ENCODE measurements around the gene CLDND1. TPM values are rescaled to one million over a fixed set of nuclear protein-coding genes. Genes with fewer than 3 reads are reported as not detected.

The CLDND1 gene
- total RNA-seq, 1 experiment from 2014 or later, result 80.6 TPM

DNA sequence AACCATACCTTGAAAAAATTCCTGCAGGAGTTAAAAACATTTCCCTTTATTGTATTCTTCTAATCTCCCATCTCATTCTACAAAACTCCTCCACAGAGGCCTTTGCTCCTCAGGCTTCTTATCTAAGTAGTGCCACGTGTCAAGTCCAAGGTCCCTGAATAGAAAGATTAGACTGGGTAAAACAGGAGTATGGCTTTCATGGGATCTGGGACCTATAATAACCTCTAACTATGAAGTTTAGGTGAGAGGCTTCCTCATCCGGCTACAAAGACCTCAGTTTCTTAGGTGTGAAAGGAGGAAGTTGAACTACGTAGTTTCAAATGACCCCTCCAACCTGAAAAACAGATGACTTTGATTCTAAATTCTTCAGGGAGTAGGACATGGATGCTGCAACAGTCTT, 29.1 kb upstream of the CLDND1 start (continued):
- no peak for TF ChIP-seq ZNF317 (CRISPR knock-in tag; IDR thresholded peaks at IDR 0.05; ENCODE audit: borderline replicate concordance, low read depth)

DNA sequence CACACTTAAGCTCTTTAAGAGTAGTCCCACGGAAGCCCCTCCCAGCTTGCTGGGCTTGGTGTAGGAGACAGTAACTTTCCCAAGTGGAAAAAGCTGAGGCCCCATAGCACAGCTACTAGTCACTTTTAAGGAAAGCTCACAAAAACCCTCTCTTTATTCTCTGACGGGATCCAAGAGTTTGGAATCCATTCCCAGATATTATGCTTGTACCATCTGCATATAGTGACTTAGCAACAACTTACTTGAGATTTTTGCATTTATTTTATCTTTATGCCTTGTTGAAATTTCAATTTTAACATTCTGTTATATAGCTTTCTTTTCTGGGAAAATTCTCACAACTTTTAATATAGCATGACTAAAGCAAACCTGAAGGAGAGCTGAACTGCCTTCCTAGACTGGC, 28.5 kb upstream of the CLDND1 start:
- ATAC-seq (no peak), DNase-seq (ENCODE audit: low spot score) (no peak)
- H3K4me1 Mint-ChIP-seq, result peaks cover 5% of the 10 kb centered on the region; the same call in 1 of the 2 replicates
- CTCF ChIA-PET, result no interaction called here
- no peaks in the 10 kb centered on the region for H3K36me3 Mint-ChIP-seq
- no peaks in the 10 kb centered on the region for H3K27me3 Mint-ChIP-seq (ENCODE audit: low read depth)
- POLR2A ChIA-PET, result no interaction called here
- no peaks in the 10 kb centered on the region for H3K9me3 Mint-ChIP-seq
- no peak overlapping the region for H3K27ac Mint-ChIP-seq
- TF ChIP-seq SOX15 (CRISPR knock-in tag; IDR thresholded peaks at IDR 0.05) (no peak), NR2C2 (CRISPR knock-in tag; IDR thresholded peaks at IDR 0.05) (no peak), CREM (CRISPR knock-in tag; IDR thresholded peaks at IDR 0.05) (no peak)
- TF ChIP-seq, protein P1, sequence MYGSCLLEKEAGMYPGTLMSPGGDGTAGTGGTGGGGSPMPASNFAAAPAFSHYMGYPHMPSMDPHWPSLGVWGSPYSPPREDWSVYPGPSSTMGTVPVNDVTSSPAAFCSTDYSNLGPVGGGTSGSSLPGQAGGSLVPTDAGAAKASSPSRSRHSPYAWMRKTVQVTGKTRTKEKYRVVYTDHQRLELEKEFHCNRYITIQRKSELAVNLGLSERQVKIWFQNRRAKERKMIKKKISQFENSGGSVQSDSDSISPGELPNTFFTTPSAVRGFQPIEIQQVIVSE (CRISPR knock-in tag; IDR thresholded peaks at IDR 0.05; ENCODE audit: borderline replicate concordance), result no peak
- TF ChIP-seq, protein P2, sequence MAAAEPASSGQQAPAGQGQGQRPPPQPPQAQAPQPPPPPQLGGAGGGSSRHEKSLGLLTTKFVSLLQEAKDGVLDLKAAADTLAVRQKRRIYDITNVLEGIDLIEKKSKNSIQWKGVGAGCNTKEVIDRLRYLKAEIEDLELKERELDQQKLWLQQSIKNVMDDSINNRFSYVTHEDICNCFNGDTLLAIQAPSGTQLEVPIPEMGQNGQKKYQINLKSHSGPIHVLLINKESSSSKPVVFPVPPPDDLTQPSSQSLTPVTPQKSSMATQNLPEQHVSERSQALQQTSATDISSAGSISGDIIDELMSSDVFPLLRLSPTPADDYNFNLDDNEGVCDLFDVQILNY (CRISPR knock-in tag; IDR thresholded peaks at IDR 0.05), result no peak
- no peak overlapping the region for H3K4me3 Mint-ChIP-seq

DNA sequence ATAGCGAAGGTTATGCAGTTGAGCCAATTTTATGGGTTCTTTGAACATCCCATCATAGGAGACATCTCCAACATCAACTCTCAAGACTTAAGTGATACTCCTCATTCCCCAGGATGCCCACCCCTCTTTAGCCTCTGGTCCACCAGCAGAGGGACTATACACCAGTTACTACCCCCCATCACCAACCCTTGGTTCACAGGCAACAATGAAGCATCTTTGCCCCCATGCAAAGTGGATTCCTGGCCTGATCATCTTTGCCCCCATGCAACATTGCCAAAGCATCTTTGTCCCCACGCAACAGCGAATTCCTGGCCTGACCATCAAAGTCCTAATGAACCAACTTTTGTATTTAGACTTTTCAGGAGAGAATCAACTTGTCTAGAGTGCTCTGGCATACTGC, 28.1 kb upstream of the CLDND1 start:
- DNase-seq (ENCODE audit: low spot score), result no peak
- no peak for TF ChIP-seq ZNF671 (CRISPR knock-in tag; IDR thresholded peaks at IDR 0.05)
- TF ChIP-seq CREM (CRISPR knock-in tag; IDR thresholded peaks at IDR 0.05), result no peak
- no peaks in the 10 kb centered on the region for H3K36me3 Mint-ChIP-seq
- H3K27ac Mint-ChIP-seq, result no peak overlapping the region
- no peak overlapping the region for H3K4me3 Mint-ChIP-seq
- ChIA-PET POLR2A (no interaction called here), CTCF (no interaction called here)
- ATAC-seq, result no peak
- H3K9me3 Mint-ChIP-seq, result no peaks in the 10 kb centered on the region
- H3K27me3 Mint-ChIP-seq (ENCODE audit: low read depth), result no peaks in the 10 kb centered on the region
- peaks cover 5% of the 10 kb centered on the region; the same call in 1 of the 2 replicates for H3K4me1 Mint-ChIP-seq

DNA sequence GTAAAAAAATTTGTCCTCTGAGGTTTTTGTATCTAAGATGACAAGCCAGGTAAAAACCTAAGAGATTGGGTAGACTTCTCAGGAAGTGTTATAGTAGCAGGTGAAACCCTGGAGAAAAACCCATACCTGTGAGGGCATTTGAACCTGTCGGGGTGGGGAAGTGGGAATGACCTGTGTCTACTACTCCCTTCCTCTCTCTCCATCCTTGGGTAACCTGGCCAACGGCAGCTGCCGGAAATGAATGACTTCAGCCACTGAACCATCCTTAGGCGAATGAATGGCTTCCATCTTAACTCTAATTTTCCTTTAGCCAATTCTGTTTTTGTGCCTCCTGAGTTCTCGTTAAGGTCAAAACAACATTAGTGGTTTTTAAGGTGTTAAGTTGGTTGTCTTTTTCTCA, 25.8 kb upstream of the CLDND1 start:
- CTCF ChIA-PET, result no interaction called here
- POLR2A ChIA-PET, result no interaction called here
- no peaks in the 10 kb centered on the region for H3K9me3 Mint-ChIP-seq
- TF ChIP-seq GRHL2 (CRISPR knock-in tag; IDR thresholded peaks at IDR 0.05; ENCODE audit: insufficient replicate concordance, severe bottlenecking), result no peak
- no peak for TF ChIP-seq ZNF671 (CRISPR knock-in tag; IDR thresholded peaks at IDR 0.05)
- TF ChIP-seq, protein P3, sequence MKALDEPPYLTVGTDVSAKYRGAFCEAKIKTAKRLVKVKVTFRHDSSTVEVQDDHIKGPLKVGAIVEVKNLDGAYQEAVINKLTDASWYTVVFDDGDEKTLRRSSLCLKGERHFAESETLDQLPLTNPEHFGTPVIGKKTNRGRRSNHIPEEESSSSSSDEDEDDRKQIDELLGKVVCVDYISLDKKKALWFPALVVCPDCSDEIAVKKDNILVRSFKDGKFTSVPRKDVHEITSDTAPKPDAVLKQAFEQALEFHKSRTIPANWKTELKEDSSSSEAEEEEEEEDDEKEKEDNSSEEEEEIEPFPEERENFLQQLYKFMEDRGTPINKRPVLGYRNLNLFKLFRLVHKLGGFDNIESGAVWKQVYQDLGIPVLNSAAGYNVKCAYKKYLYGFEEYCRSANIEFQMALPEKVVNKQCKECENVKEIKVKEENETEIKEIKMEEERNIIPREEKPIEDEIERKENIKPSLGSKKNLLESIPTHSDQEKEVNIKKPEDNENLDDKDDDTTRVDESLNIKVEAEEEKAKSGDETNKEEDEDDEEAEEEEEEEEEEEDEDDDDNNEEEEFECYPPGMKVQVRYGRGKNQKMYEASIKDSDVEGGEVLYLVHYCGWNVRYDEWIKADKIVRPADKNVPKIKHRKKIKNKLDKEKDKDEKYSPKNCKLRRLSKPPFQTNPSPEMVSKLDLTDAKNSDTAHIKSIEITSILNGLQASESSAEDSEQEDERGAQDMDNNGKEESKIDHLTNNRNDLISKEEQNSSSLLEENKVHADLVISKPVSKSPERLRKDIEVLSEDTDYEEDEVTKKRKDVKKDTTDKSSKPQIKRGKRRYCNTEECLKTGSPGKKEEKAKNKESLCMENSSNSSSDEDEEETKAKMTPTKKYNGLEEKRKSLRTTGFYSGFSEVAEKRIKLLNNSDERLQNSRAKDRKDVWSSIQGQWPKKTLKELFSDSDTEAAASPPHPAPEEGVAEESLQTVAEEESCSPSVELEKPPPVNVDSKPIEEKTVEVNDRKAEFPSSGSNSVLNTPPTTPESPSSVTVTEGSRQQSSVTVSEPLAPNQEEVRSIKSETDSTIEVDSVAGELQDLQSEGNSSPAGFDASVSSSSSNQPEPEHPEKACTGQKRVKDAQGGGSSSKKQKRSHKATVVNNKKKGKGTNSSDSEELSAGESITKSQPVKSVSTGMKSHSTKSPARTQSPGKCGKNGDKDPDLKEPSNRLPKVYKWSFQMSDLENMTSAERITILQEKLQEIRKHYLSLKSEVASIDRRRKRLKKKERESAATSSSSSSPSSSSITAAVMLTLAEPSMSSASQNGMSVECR (CRISPR knock-in tag; IDR thresholded peaks at IDR 0.05; ENCODE audit: borderline replicate concordance), result no peak
- TF ChIP-seq, protein P4, sequence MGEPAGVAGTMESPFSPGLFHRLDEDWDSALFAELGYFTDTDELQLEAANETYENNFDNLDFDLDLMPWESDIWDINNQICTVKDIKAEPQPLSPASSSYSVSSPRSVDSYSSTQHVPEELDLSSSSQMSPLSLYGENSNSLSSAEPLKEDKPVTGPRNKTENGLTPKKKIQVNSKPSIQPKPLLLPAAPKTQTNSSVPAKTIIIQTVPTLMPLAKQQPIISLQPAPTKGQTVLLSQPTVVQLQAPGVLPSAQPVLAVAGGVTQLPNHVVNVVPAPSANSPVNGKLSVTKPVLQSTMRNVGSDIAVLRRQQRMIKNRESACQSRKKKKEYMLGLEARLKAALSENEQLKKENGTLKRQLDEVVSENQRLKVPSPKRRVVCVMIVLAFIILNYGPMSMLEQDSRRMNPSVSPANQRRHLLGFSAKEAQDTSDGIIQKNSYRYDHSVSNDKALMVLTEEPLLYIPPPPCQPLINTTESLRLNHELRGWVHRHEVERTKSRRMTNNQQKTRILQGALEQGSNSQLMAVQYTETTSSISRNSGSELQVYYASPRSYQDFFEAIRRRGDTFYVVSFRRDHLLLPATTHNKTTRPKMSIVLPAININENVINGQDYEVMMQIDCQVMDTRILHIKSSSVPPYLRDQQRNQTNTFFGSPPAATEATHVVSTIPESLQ (CRISPR knock-in tag; IDR thresholded peaks at IDR 0.05), result no peak
- TF ChIP-seq CREM (CRISPR knock-in tag; IDR thresholded peaks at IDR 0.05), result no peak
- TF ChIP-seq, protein P5, sequence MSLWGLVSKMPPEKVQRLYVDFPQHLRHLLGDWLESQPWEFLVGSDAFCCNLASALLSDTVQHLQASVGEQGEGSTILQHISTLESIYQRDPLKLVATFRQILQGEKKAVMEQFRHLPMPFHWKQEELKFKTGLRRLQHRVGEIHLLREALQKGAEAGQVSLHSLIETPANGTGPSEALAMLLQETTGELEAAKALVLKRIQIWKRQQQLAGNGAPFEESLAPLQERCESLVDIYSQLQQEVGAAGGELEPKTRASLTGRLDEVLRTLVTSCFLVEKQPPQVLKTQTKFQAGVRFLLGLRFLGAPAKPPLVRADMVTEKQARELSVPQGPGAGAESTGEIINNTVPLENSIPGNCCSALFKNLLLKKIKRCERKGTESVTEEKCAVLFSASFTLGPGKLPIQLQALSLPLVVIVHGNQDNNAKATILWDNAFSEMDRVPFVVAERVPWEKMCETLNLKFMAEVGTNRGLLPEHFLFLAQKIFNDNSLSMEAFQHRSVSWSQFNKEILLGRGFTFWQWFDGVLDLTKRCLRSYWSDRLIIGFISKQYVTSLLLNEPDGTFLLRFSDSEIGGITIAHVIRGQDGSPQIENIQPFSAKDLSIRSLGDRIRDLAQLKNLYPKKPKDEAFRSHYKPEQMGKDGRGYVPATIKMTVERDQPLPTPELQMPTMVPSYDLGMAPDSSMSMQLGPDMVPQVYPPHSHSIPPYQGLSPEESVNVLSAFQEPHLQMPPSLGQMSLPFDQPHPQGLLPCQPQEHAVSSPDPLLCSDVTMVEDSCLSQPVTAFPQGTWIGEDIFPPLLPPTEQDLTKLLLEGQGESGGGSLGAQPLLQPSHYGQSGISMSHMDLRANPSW (CRISPR knock-in tag; conservative IDR thresholded peaks at IDR 0.05; ENCODE audit: low read depth), result no peak
- no peak for TF ChIP-seq ESRRA (CRISPR knock-in tag; IDR thresholded peaks at IDR 0.05; ENCODE audit: borderline replicate concordance)
- TF ChIP-seq, protein P6, sequence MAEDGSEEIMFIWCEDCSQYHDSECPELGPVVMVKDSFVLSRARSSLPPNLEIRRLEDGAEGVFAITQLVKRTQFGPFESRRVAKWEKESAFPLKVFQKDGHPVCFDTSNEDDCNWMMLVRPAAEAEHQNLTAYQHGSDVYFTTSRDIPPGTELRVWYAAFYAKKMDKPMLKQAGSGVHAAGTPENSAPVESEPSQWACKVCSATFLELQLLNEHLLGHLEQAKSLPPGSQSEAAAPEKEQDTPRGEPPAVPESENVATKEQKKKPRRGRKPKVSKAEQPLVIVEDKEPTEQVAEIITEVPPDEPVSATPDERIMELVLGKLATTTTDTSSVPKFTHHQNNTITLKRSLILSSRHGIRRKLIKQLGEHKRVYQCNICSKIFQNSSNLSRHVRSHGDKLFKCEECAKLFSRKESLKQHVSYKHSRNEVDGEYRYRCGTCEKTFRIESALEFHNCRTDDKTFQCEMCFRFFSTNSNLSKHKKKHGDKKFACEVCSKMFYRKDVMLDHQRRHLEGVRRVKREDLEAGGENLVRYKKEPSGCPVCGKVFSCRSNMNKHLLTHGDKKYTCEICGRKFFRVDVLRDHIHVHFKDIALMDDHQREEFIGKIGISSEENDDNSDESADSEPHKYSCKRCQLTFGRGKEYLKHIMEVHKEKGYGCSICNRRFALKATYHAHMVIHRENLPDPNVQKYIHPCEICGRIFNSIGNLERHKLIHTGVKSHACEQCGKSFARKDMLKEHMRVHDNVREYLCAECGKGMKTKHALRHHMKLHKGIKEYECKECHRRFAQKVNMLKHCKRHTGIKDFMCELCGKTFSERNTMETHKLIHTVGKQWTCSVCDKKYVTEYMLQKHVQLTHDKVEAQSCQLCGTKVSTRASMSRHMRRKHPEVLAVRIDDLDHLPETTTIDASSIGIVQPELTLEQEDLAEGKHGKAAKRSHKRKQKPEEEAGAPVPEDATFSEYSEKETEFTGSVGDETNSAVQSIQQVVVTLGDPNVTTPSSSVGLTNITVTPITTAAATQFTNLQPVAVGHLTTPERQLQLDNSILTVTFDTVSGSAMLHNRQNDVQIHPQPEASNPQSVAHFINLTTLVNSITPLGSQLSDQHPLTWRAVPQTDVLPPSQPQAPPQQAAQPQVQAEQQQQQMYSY (CRISPR knock-in tag; IDR thresholded peaks at IDR 0.05), result no peak
- TF ChIP-seq, protein P1 (CRISPR knock-in tag; IDR thresholded peaks at IDR 0.05; ENCODE audit: borderline replicate concordance), result no peak

More for the DNA sequence above, 25.8 kb upstream of the CLDND1 start:
- no peaks in the 10 kb centered on the region for H3K36me3 Mint-ChIP-seq
- DNase-seq (ENCODE audit: low spot score) (no peak), ATAC-seq (no peak)
- H3K4me1 Mint-ChIP-seq, result peaks cover 5% of the 10 kb centered on the region; the same call in 1 of the 2 replicates
- no peak overlapping the region for H3K27ac Mint-ChIP-seq
- no peaks in the 10 kb centered on the region for H3K27me3 Mint-ChIP-seq (ENCODE audit: low read depth)
- H3K4me3 Mint-ChIP-seq, result no peak overlapping the region
